Measurements from ENCODE around the gene CPT1A.

CPT1A gene

GRCh38 chr11:68863553-68864265 is 22.0 kb upstream of the CPT1A start:
- TF ChIP-seq RAD21 (IDR thresholded peaks at IDR 0.05; ENCODE audit: low read depth), result no peak
- no peak for TF ChIP-seq EP300 (IDR thresholded peaks at IDR 0.05; ENCODE audit: borderline replicate concordance)
- no peak for TF ChIP-seq EGR1 (IDR thresholded peaks at IDR 0.05)

GRCh38 chr11:68862421-68862820 is 20.7 kb upstream of the CPT1A start:
- TF ChIP-seq TCF12 (IDR thresholded peaks at IDR 0.05; ENCODE audit: low read depth) (no peak), TAF1 (IDR thresholded peaks at IDR 0.05; ENCODE audit: low read depth) (no peak), TEAD4 (IDR thresholded peaks at IDR 0.05) (no peak), FOXM1 (IDR thresholded peaks at IDR 0.05; ENCODE audit: borderline replicate concordance, low read depth) (no peak), NFIC (IDR thresholded peaks at IDR 0.05) (no peak), EP300 (IDR thresholded peaks at IDR 0.05; ENCODE audit: borderline replicate concordance) (no peak), ZBTB7A (IDR thresholded peaks at IDR 0.05; ENCODE audit: low read depth) (no peak), RAD21 (IDR thresholded peaks at IDR 0.05; ENCODE audit: low read depth) (no peak), YY1 (IDR thresholded peaks at IDR 0.05; ENCODE audit: low read depth) (no peak), USF1 (IDR thresholded peaks at IDR 0.05) (no peak), MAX (IDR thresholded peaks at IDR 0.05) (no peak), CEBPB (IDR thresholded peaks at IDR 0.05) (no peak), CREB1 (IDR thresholded peaks at IDR 0.05; ENCODE audit: low read depth) (no peak), REST (IDR thresholded peaks at IDR 0.05; ENCODE audit: low read depth) (no peak), EGR1 (IDR thresholded peaks at IDR 0.05) (no peak)

GRCh38 chr11:68859123-68859522 is 17.4 kb upstream of the CPT1A start:
- TF ChIP-seq YY1 (IDR thresholded peaks at IDR 0.05; ENCODE audit: low read depth) (no peak), FOXM1 (IDR thresholded peaks at IDR 0.05; ENCODE audit: borderline replicate concordance, low read depth) (no peak), TCF12 (IDR thresholded peaks at IDR 0.05; ENCODE audit: low read depth) (no peak), NFIC (IDR thresholded peaks at IDR 0.05) (no peak), REST (IDR thresholded peaks at IDR 0.05; ENCODE audit: low read depth) (no peak), ZBTB7A (IDR thresholded peaks at IDR 0.05; ENCODE audit: low read depth) (no peak), RAD21 (IDR thresholded peaks at IDR 0.05; ENCODE audit: low read depth) (no peak), TEAD4 (IDR thresholded peaks at IDR 0.05) (no peak)

GRCh38 chr11:68857037-68857586 is 15.4 kb upstream of the CPT1A start:
- TF ChIP-seq ZBTB7A (IDR thresholded peaks at IDR 0.05; ENCODE audit: low read depth) (no peak), YY1 (IDR thresholded peaks at IDR 0.05; ENCODE audit: low read depth) (no peak), MAX (IDR thresholded peaks at IDR 0.05) (no peak), USF1 (IDR thresholded peaks at IDR 0.05) (no peak), CREB1 (IDR thresholded peaks at IDR 0.05; ENCODE audit: low read depth) (no peak), FOXM1 (IDR thresholded peaks at IDR 0.05; ENCODE audit: borderline replicate concordance, low read depth) (no peak), TCF12 (IDR thresholded peaks at IDR 0.05; ENCODE audit: low read depth) (no peak), TEAD4 (IDR thresholded peaks at IDR 0.05) (no peak), CEBPB (IDR thresholded peaks at IDR 0.05) (no peak), NFIC (IDR thresholded peaks at IDR 0.05) (no peak), TAF1 (IDR thresholded peaks at IDR 0.05; ENCODE audit: low read depth) (no peak), REST (IDR thresholded peaks at IDR 0.05; ENCODE audit: low read depth) (no peak), EP300 (IDR thresholded peaks at IDR 0.05; ENCODE audit: borderline replicate concordance) (no peak), RAD21 (IDR thresholded peaks at IDR 0.05; ENCODE audit: low read depth) (no peak)
